ENCODE data around the gene FRMD4A.
"Not testable (repeated sequence)": the region's sequence is repeated elsewhere in the genome, so short reads cannot be mapped to it uniquely, and the experiment has no call there.

Gene FRMD4A

GRCh38 chr10:14068601-14069250 lies 262.0 kb downstream of the FRMD4A start:
- TF ChIP-seq POLR2AphosphoS5 (IDR thresholded peaks at IDR 0.05; ENCODE audit: low read depth, low read length) (no peak), SPI1 (IDR thresholded peaks at IDR 0.05; ENCODE audit: low read depth, low read length) (no peak), TAF1 (IDR thresholded peaks at IDR 0.05; ENCODE audit: low read depth, low read length) (no peak), POLR2A (IDR thresholded peaks at IDR 0.05; ENCODE audit: low read depth, low read length) (no peak), PAX5 (IDR thresholded peaks at IDR 0.05; ENCODE audit: insufficient read depth, low read length, severe bottlenecking) (no peak), POU2F2 (IDR thresholded peaks at IDR 0.05; ENCODE audit: low read depth, low read length) (no peak)
- FAIRE-seq (no peak), DNase-seq (ENCODE audit: insufficient read length, low spot score) (no peak)

GRCh38 chr10:14067638-14068037 lies 263.1 kb downstream of the FRMD4A start:
- FAIRE-seq: not testable (repeated sequence)

GRCh38 chr10:14066106-14066505 lies 264.6 kb downstream of the FRMD4A start:
- no peak for FAIRE-seq
- DNase-seq (ENCODE audit: insufficient read length, low spot score): no peak
- no peak for TF ChIP-seq POLR2AphosphoS5 (IDR thresholded peaks at IDR 0.05; ENCODE audit: low read depth, low read length)
- TF ChIP-seq POLR2A (IDR thresholded peaks at IDR 0.05; ENCODE audit: low read depth, low read length): no peak

More at GRCh38 chr10:14067638-14068037, 263.1 kb downstream of the FRMD4A start:
- DNase-seq (ENCODE audit: insufficient read length, low spot score): not testable (repeated sequence)

GRCh38 chr10:14063531-14064285 lies 267.0 kb downstream of the FRMD4A start:
- no peak for DNase-seq (ENCODE audit: insufficient read length, low spot score)
- TF ChIP-seq SPI1 (IDR thresholded peaks at IDR 0.05; ENCODE audit: low read depth, low read length) (no peak), POLR2A (IDR thresholded peaks at IDR 0.05; ENCODE audit: low read depth, low read length) (no peak)
- FAIRE-seq: no peak

GRCh38 chr10:14062528-14063260 lies 268.0 kb downstream of the FRMD4A start:
- FAIRE-seq (no peak), DNase-seq (ENCODE audit: insufficient read length, low spot score) (no peak)
- TF ChIP-seq SPI1 (IDR thresholded peaks at IDR 0.05; ENCODE audit: low read depth, low read length) (no peak), POLR2AphosphoS5 (IDR thresholded peaks at IDR 0.05; ENCODE audit: low read depth, low read length) (no peak), POU2F2 (IDR thresholded peaks at IDR 0.05; ENCODE audit: low read depth, low read length) (no peak), PAX5 (IDR thresholded peaks at IDR 0.05; ENCODE audit: insufficient read depth, low read length, severe bottlenecking) (no peak), POLR2A (IDR thresholded peaks at IDR 0.05; ENCODE audit: low read depth, low read length) (no peak)

- TF ChIP-seq PAX5 (IDR thresholded peaks at IDR 0.05; ENCODE audit: insufficient read depth, low read length, severe bottlenecking): no peak
- no peak for TF ChIP-seq POU2F2 (IDR thresholded peaks at IDR 0.05; ENCODE audit: low read depth, low read length)
- no peak for TF ChIP-seq TAF1 (IDR thresholded peaks at IDR 0.05; ENCODE audit: low read depth, low read length)
- no peak for TF ChIP-seq SPI1 (IDR thresholded peaks at IDR 0.05; ENCODE audit: low read depth, low read length)
- TF ChIP-seq POLR2A (IDR thresholded peaks at IDR 0.05; ENCODE audit: low read depth, low read length): no peak
- TF ChIP-seq POLR2AphosphoS5 (IDR thresholded peaks at IDR 0.05; ENCODE audit: low read depth, low read length): no peak
- FAIRE-seq (no peak), DNase-seq (ENCODE audit: insufficient read length, low spot score) (no peak)
Measured at GRCh38 chr10:14060320-14061070, 270.2 kb downstream of the FRMD4A start.

GRCh38 chr10:14056610-14057332 lies 274.0 kb downstream of the FRMD4A start:
- TF ChIP-seq TAF1 (IDR thresholded peaks at IDR 0.05; ENCODE audit: low read depth, low read length): no peak
- TF ChIP-seq SPI1 (IDR thresholded peaks at IDR 0.05; ENCODE audit: low read depth, low read length): no peak
- no peak for TF ChIP-seq PAX5 (IDR thresholded peaks at IDR 0.05; ENCODE audit: insufficient read depth, low read length, severe bottlenecking)
- TF ChIP-seq POU2F2 (IDR thresholded peaks at IDR 0.05; ENCODE audit: low read depth, low read length): no peak
- no peak for TF ChIP-seq POLR2AphosphoS5 (IDR thresholded peaks at IDR 0.05; ENCODE audit: low read depth, low read length)
- no peak for TF ChIP-seq POLR2A (IDR thresholded peaks at IDR 0.05; ENCODE audit: low read depth, low read length)
- FAIRE-seq (no peak), DNase-seq (ENCODE audit: insufficient read length, low spot score) (no peak)

- no peak for DNase-seq (ENCODE audit: insufficient read length, low spot score)
- no peak for FAIRE-seq
- TF ChIP-seq POLR2A (IDR thresholded peaks at IDR 0.05; ENCODE audit: low read depth, low read length) (no peak), TAF1 (IDR thresholded peaks at IDR 0.05; ENCODE audit: low read depth, low read length) (no peak), POU2F2 (IDR thresholded peaks at IDR 0.05; ENCODE audit: low read depth, low read length) (no peak), PAX5 (IDR thresholded peaks at IDR 0.05; ENCODE audit: insufficient read depth, low read length, severe bottlenecking) (no peak), SPI1 (IDR thresholded peaks at IDR 0.05; ENCODE audit: low read depth, low read length) (no peak), POLR2AphosphoS5 (IDR thresholded peaks at IDR 0.05; ENCODE audit: low read depth, low read length) (no peak)
Measured at GRCh38 chr10:14052931-14053330, 277.8 kb downstream of the FRMD4A start.

GRCh38 chr10:14050598-14050997 lies 280.1 kb downstream of the FRMD4A start:
- FAIRE-seq (no peak), DNase-seq (ENCODE audit: insufficient read length, low spot score) (no peak)
- TF ChIP-seq POLR2A (IDR thresholded peaks at IDR 0.05; ENCODE audit: low read depth, low read length) (no peak), POLR2AphosphoS5 (IDR thresholded peaks at IDR 0.05; ENCODE audit: low read depth, low read length) (no peak), TAF1 (IDR thresholded peaks at IDR 0.05; ENCODE audit: low read depth, low read length) (no peak), PAX5 (IDR thresholded peaks at IDR 0.05; ENCODE audit: insufficient read depth, low read length, severe bottlenecking) (no peak), POU2F2 (IDR thresholded peaks at IDR 0.05; ENCODE audit: low read depth, low read length) (no peak), SPI1 (IDR thresholded peaks at IDR 0.05; ENCODE audit: low read depth, low read length) (no peak)
